Transverse colon (tissue), 4 donors: ENCODE measurements around the gene SGCA. TPM values are rescaled to one million over a fixed set of nuclear protein-coding genes. Genes with fewer than 3 reads are reported as not detected.

Source experiments
- DNase-seq: peaks from one replicate; pipeline ENCODE4 v3.0.0-alpha.2; 2019
- H3K27ac ChIP-seq, 4 donors: fragments of 200-600 bp; sonication (generic); 2 replicates each; pipeline ENCODE4 v1.5.1; 2016 to 2018; ENCODE audit warnings: inconsistent platforms in 4 of 4
- H3K27me3 ChIP-seq: fragments of 200-600 bp; sonication (generic); 2 replicates; pipeline ENCODE4 v1.5.1; 2017; ENCODE audit warnings: inconsistent platforms
- H3K36me3 ChIP-seq, 4 donors: fragments of 200-600 bp; sonication (generic); 2 replicates each; pipeline ENCODE4 v1.5.1; 2017 to 2019; ENCODE audit warnings: inconsistent platforms in 4 of 4
- H3K4me1 ChIP-seq, 4 donors: fragments of 200-600 bp; sonication (generic); 2 replicates each; pipeline ENCODE4 v1.5.1; 2017 to 2020; ENCODE audit warnings: inconsistent platforms in 4 of 4
- H3K4me3 ChIP-seq, 4 donors: fragments of 200-600 bp; sonication (generic); 1 replicate in 1 of 4; 2 replicates in 3 of 4; pipeline versions ENCODE4 v1.5.1 to v1.6.1; 2017 to 2019; ENCODE audit warnings: inconsistent platforms in 4 of 4
- H3K9me3 ChIP-seq, 2 donors: fragments of 200-600 bp; sonication (generic); 2 replicates each; pipeline ENCODE4 v1.5.1; 2017 to 2019; ENCODE audit warnings: inconsistent platforms in 2 of 2
- CTCF ChIP-seq, 5 experiments: fragments of 200-600 bp in 3 of 5; fragments of 450-650 bp in 2 of 5; sonication (generic) in 3 of 5; IDR thresholded peaks; 1 replicate in 2 of 5; 2 replicates in 3 of 5; pipeline ENCODE4 v1.5.1; 2016 to 2017; ENCODE audit warnings: antibody characterized with exemption in 5 of 5, inconsistent platforms in 3 of 5, mild to moderate bottlenecking in 2 of 5, moderate library complexity in 1 of 5
- EP300 ChIP-seq: sonication (generic); formaldehyde crosslinking; IDR thresholded peaks from one replicate; pipeline ENCODE4 v1.6.1; 2017; ENCODE audit warnings: antibody characterized with exemption, low read depth
- POLR2A ChIP-seq: fragments of 450-650 bp; IDR thresholded peaks from one replicate; pipeline ENCODE4 v1.6.1; 2016; ENCODE audit warnings: antibody characterized with exemption, mild to moderate bottlenecking, moderate library complexity
- POLR2AphosphoS5 ChIP-seq, 3 donors: sonication (generic); formaldehyde crosslinking; IDR thresholded peaks; one replicate each; pipeline ENCODE4 v1.6.1; 2016; ENCODE audit warnings: antibody characterized with exemption in 3 of 3
- WGBS, 2 donors: methylation state at CpG; one replicate each; pipeline ENCODE4 v1.1.5; 2018; ENCODE audit warnings: low coverage in 1 of 2; 5-methylcytosine and 5-hydroxymethylcytosine counted together
- in situ Hi-C, 4 donors: fragments of 200-750 bp; cut with MboI; loops; one replicate each; pipeline versions ENCODE4 v1.15.0 to v1.15.1; 2017; ENCODE audit warnings: low sequenced_read_pairs in 3 of 4, low pct_ligation_motif_present in 1 of 4, low pct_unique_long_range_greater_than_20kb in 1 of 4
- intact Hi-C: fragments of 100-400 bp; cut with DNase I; formaldehyde crosslinking; loops from one replicate; pipeline ENCODE4 v1.15.1; 2023; ENCODE audit warnings: low total_unique reads
- total RNA-seq, 4 donors: library from RNA; depleted of rRNA; stranded (reverse); fragments of >200 nt; gene quantifications; one replicate each; pipeline ENCODE4 v1.1.0, GENCODE V29; 2016

SGCA gene
- total RNA-seq, 4 donors from 2014 or later, result 3.7 to 65.3 (median 7.6) TPM

GRCh38 chr17:50190293-50190602 lies 24.4 kb downstream of the SGCA start:
- H3K36me3 ChIP-seq, result peaks cover 0 to 35% (median 3%) of the 10 kb centered on the region in 4 donors
- in situ Hi-C loops, result no loop called here

GRCh38 chr17:50190603-50191358 lies 25.0 kb downstream of the SGCA start:
- intact Hi-C loops (no loop called here), in situ Hi-C loops (no loop called here)
- WGBS, 2 donors, result 74 to 83% methylated on average over 2 to 8 of the region's 8 CpGs
- Histone ChIP-seq H3K4me3 (no peak overlapping the region), H3K9me3 (no peaks in the 10 kb centered on the region), H3K27ac (peak overlapping the region in 2 of 4 donors; percentile 9 to 34), H3K27me3 (no peaks in the 10 kb centered on the region), H3K4me1 (peaks cover 0 to 5% (median 1%) of the 10 kb centered on the region in 4 donors), H3K36me3 (peaks cover 0 to 40% (median 3%) of the 10 kb centered on the region in 4 donors)
- no peak for DNase-seq
- no peak for TF ChIP-seq EP300
- no peak for TF ChIP-seq CTCF (IDR thresholded peaks at IDR 0.05)

More at GRCh38 chr17:50190293-50190602, 24.4 kb downstream of the SGCA start:
- intact Hi-C loops, result no loop called here
- H3K9me3 ChIP-seq, result no peaks in the 10 kb centered on the region
- H3K27ac ChIP-seq, result peak overlapping the region in 2 of 4 donors; percentile 9 to 30
- DNase-seq, result no peak
- H3K27me3 ChIP-seq, result no peaks in the 10 kb centered on the region
- TF ChIP-seq POLR2A (no peak), CTCF (IDR thresholded peaks at IDR 0.05) (no peak), POLR2AphosphoS5 (IDR thresholded peaks at IDR 0.05) (no peak), EP300 (no peak)
- WGBS, 2 donors, result 75 to 82% methylated on average over 5 to 6 of the region's 8 CpGs
- H3K4me3 ChIP-seq, result no peak overlapping the region
- H3K4me1 ChIP-seq, result peaks cover 0 to 5% (median 1%) of the 10 kb centered on the region in 4 donors

- H3K27ac ChIP-seq, result peak overlapping the region in 1 of 4 donors; percentile 34
- TF ChIP-seq POLR2AphosphoS5 (IDR thresholded peaks at IDR 0.05), result no peak
- peaks cover 0 to 44% (median 3%) of the 10 kb centered on the region in 4 donors for H3K36me3 ChIP-seq
- no peak for DNase-seq
- 68 to 78% methylated on average over 3 to 21 of the region's 21 CpGs for WGBS, 2 donors
- H3K4me3 ChIP-seq, result no peak overlapping the region
- H3K4me1 ChIP-seq, result peaks cover 0 to 11% (median 1%) of the 10 kb centered on the region in 4 donors
- no peaks in the 10 kb centered on the region for H3K9me3 ChIP-seq
- intact Hi-C loops, result no loop called here
- in situ Hi-C loops, result no loop called here
- H3K27me3 ChIP-seq, result no peaks in the 10 kb centered on the region
Measured at GRCh38 chr17:50191359-50192143, 25.7 kb downstream of the SGCA start.

GRCh38 chr17:50192144-50192617 lies 26.4 kb downstream of the SGCA start:
- peaks cover 0 to 46% (median 3%) of the 10 kb centered on the region in 4 donors for H3K36me3 ChIP-seq
- no peak overlapping the region for H3K4me3 ChIP-seq
- intact Hi-C loops (no loop called here), in situ Hi-C loops (no loop called here)
- no peak for DNase-seq
- no peak for TF ChIP-seq POLR2A
- no peak for TF ChIP-seq EP300
- no peak for TF ChIP-seq CTCF (IDR thresholded peaks at IDR 0.05)
- H3K27ac ChIP-seq, result peak overlapping the region in 1 of 4 donors; percentile 34
- WGBS, 2 donors, result 73 to 76% methylated on average over 3 to 4 of the region's 4 CpGs
- H3K9me3 ChIP-seq, result no peaks in the 10 kb centered on the region
- H3K4me1 ChIP-seq, result peaks cover 0 to 15% (median 1%) of the 10 kb centered on the region in 4 donors
- no peaks in the 10 kb centered on the region for H3K27me3 ChIP-seq
